NCI-H1092 (cell line): ENCODE measurements around the gene SDR9C7.
"Not testable (repeated sequence)": the region's sequence is repeated elsewhere in the genome, so short reads cannot be mapped to it uniquely, and the experiment has no call there.

Source experiments
- DNase-seq: peaks from one replicate; lab custom pipeline; 2025; lab: John Stamatoyannopoulos, UW

SDR9C7 gene

GRCh38 chr12:56916296-56916995, 17.8 kb downstream of the SDR9C7 start:
- no peak for DNase-seq

- no peak for DNase-seq
Measured at GRCh38 chr12:56914724-56915123, 19.5 kb downstream of the SDR9C7 start.

GRCh38 chr12:56914256-56914655, 20.0 kb downstream of the SDR9C7 start:
- DNase-seq, result no peak

- not testable (repeated sequence) for DNase-seq
Measured at GRCh38 chr12:56909403-56909802, 24.8 kb downstream of the SDR9C7 start.

- no peak for DNase-seq
Measured at GRCh38 chr12:56908136-56908535, 26.1 kb downstream of the SDR9C7 start.

GRCh38 chr12:56905852-56906251, 28.4 kb downstream of the SDR9C7 start:
- no peak for DNase-seq

- no peak for DNase-seq
Measured at GRCh38 chr12:56903374-56903773, 30.8 kb downstream of the SDR9C7 start.

GRCh38 chr12:56901313-56901712, 32.9 kb downstream of the SDR9C7 start:
- DNase-seq, result not testable (repeated sequence)

- no peak for DNase-seq
Measured at GRCh38 chr12:56900583-56900982, 33.6 kb downstream of the SDR9C7 start.

GRCh38 chr12:56898938-56899337, 35.3 kb downstream of the SDR9C7 start:
- DNase-seq, result no peak

- no peak for DNase-seq
Measured at GRCh38 chr12:56897844-56898361, 36.3 kb downstream of the SDR9C7 start.

- DNase-seq, result no peak
Measured at GRCh38 chr12:56896082-56896481, 38.1 kb downstream of the SDR9C7 start.

GRCh38 chr12:56894698-56895368, 39.4 kb downstream of the SDR9C7 start:
- no peak for DNase-seq

- DNase-seq, result not testable (repeated sequence)
Measured at GRCh38 chr12:56891885-56892284, 42.3 kb downstream of the SDR9C7 start.

- DNase-seq, result no peak
Measured at GRCh38 chr12:56886319-56886718, 47.9 kb downstream of the SDR9C7 start.

GRCh38 chr12:56885316-56885715, 48.9 kb downstream of the SDR9C7 start:
- DNase-seq, result no peak

- DNase-seq, result no peak
Measured at GRCh38 chr12:56884421-56884820, 49.8 kb downstream of the SDR9C7 start.

- DNase-seq, result not testable (repeated sequence)
Measured at GRCh38 chr12:56882407-56882806, 51.8 kb downstream of the SDR9C7 start.

GRCh38 chr12:56880125-56880992, 53.8 kb downstream of the SDR9C7 start:
- no peak for DNase-seq

GRCh38 chr12:56879240-56880124, 54.7 kb downstream of the SDR9C7 start:
- DNase-seq, result not testable (repeated sequence)

- DNase-seq, result no peak
Measured at GRCh38 chr12:56878010-56878339, 56.2 kb downstream of the SDR9C7 start.
